Cardiac muscle cell (in vitro differentiated cells and primary cell): ENCODE results near the gene PBX2. TPM values are rescaled to one million over a fixed set of nuclear protein-coding genes. Genes with fewer than 3 reads are reported as not detected.

Experiments used
- DNase-seq, 2 donors: peaks; one replicate each; pipeline versions ENCODE4 v3.0.0 to v3.0.0-alpha.2; 2010 to 2017; ENCODE audit warnings: low read depth in 1 of 2, low spot score in 1 of 2
- H3K27ac ChIP-seq: fragments of 200-600 bp; sonication (generic); 2 replicates; pipeline ENCODE4 v1.5.1; 2016
- H3K27me3 ChIP-seq: fragments of 200-600 bp; sonication (generic); 2 replicates; pipeline ENCODE4 v1.6.0; 2016; ENCODE audit warnings: control low read depth
- H3K36me3 ChIP-seq: fragments of 200-600 bp; sonication (generic); 2 replicates; pipeline ENCODE4 v1.5.1; 2016; ENCODE audit warnings: control low read depth
- H3K4me1 ChIP-seq: fragments of 200-600 bp; sonication (generic); 2 replicates; pipeline ENCODE4 v1.8.1; 2017; ENCODE audit warnings: low read depth, mild to moderate bottlenecking, mixed run types
- H3K4me3 ChIP-seq: fragments of 200-600 bp; sonication (generic); 2 replicates; pipeline ENCODE4 v1.5.1; 2016; ENCODE audit warnings: mild to moderate bottlenecking
- H3K9me3 ChIP-seq: fragments of 200-600 bp; sonication (generic); 2 replicates; pipeline ENCODE4 v1.5.1; 2017; ENCODE audit warnings: low read depth, mild to moderate bottlenecking, control low read depth
- polyA plus RNA-seq: library from polyadenylated mRNA; unstranded; fragments of >200 nt; fragmentation: Nextera tagmentation; extraction: Ambion mirVana; gene quantifications from 2 replicates; pipeline ENCODE4 v1.2.1, GENCODE V29; 2016
- total RNA-seq: library from RNA; depleted of rRNA; stranded (reverse); fragments of >200 nt; gene quantifications from 2 replicates; pipeline ENCODE4 v1.2.3, GENCODE V29; 2016
- TF ChIP-seq, protein P1 (sequence below): IDR thresholded peaks from 2 replicates; pipeline ENCODE4 v1.5.1; 2012; ENCODE audit warnings: low read depth, mild to moderate bottlenecking, low read length

Gene PBX2
- total and polyA plus RNA-seq, 2 experiments from 2014 or later, result 17.3 to 124 TPM

DNA sequence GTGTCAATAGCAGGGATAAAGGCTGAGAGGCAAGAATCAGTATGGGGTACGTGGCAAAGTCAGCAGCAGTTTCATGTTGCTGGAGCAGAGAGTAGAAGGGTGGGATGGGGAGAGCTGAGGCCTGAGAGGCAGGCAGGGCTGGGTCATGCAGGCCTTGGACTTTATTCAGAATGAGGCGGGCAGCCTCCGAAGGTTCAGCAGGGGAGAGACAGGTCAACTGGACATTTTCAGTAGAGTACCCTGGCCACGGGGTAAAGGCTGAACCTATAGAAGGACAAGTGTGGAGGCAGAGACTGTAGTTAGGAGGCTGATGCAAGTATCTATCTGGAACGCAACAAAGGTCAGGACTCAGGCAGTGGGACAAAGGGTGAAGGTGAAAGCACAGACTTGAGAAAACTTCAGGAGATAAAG lies 20.2 kb upstream of the PBX2 start:
- Histone ChIP-seq H3K4me3 (no peak overlapping the region), H3K27me3 (no peaks in the 10 kb centered on the region), H3K9me3 (no peaks in the 10 kb centered on the region), H3K36me3 (no peaks in the 10 kb centered on the region), H3K4me1 (no peaks in the 10 kb centered on the region), H3K27ac (no peak overlapping the region)
- DNase-seq, result no peak
- TF ChIP-seq, protein P1, sequence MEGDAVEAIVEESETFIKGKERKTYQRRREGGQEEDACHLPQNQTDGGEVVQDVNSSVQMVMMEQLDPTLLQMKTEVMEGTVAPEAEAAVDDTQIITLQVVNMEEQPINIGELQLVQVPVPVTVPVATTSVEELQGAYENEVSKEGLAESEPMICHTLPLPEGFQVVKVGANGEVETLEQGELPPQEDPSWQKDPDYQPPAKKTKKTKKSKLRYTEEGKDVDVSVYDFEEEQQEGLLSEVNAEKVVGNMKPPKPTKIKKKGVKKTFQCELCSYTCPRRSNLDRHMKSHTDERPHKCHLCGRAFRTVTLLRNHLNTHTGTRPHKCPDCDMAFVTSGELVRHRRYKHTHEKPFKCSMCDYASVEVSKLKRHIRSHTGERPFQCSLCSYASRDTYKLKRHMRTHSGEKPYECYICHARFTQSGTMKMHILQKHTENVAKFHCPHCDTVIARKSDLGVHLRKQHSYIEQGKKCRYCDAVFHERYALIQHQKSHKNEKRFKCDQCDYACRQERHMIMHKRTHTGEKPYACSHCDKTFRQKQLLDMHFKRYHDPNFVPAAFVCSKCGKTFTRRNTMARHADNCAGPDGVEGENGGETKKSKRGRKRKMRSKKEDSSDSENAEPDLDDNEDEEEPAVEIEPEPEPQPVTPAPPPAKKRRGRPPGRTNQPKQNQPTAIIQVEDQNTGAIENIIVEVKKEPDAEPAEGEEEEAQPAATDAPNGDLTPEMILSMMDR, result no peak

GRCh38 chr6:32208996-32209395 lies 19.0 kb upstream of the PBX2 start:
- Histone ChIP-seq H3K4me1 (no peaks in the 10 kb centered on the region), H3K36me3 (no peaks in the 10 kb centered on the region), H3K27me3 (no peaks in the 10 kb centered on the region), H3K27ac (no peak overlapping the region), H3K9me3 (no peaks in the 10 kb centered on the region), H3K4me3 (no peak overlapping the region)
- DNase-seq, result no peak
- TF ChIP-seq, protein P1, result no peak

GRCh38 chr6:32204268-32204715 lies 14.3 kb upstream of the PBX2 start:
- TF ChIP-seq, protein P1, result no peak
- no peaks in the 10 kb centered on the region for H3K36me3 ChIP-seq

GRCh38 chr6:32203426-32204267 lies 13.6 kb upstream of the PBX2 start:
- no peaks in the 10 kb centered on the region for H3K36me3 ChIP-seq
- DNase-seq, result no peak
- no peak overlapping the region for H3K27ac ChIP-seq
- H3K4me1 ChIP-seq, result no peaks in the 10 kb centered on the region
- H3K4me3 ChIP-seq, result no peak overlapping the region
- TF ChIP-seq, protein P1, result no peak
- H3K9me3 ChIP-seq, result no peaks in the 10 kb centered on the region
- H3K27me3 ChIP-seq, result no peaks in the 10 kb centered on the region

More at GRCh38 chr6:32204268-32204715, 14.3 kb upstream of the PBX2 start:
- Histone ChIP-seq H3K4me1 (no peaks in the 10 kb centered on the region), H3K27me3 (no peaks in the 10 kb centered on the region), H3K27ac (no peak overlapping the region), H3K4me3 (no peak overlapping the region), H3K9me3 (no peaks in the 10 kb centered on the region)
- no peak for DNase-seq

DNA sequence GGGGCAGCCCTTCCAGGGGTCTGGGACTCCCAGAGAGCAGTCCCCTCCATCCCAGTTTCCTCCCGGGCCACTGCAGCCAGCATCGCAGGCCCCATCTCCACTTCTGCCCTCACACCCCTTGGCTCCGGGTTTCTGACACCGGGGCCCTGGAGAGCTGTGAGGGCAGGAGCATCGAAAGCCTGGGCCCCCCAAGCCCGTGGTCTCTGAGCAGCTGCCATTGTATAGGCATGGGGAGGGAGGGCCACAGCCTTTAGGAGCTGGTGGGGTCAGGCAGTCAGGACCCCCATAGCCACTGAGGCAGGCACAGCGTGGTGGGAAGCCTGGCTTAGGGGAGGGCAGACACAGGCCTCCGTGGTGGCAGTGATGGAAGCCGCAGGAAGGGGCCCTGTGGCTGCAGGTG lies 12.2 kb upstream of the PBX2 start:
- Histone ChIP-seq H3K27ac (no peak overlapping the region), H3K27me3 (no peaks in the 10 kb centered on the region), H3K36me3 (no peaks in the 10 kb centered on the region), H3K4me1 (no peaks in the 10 kb centered on the region), H3K9me3 (no peaks in the 10 kb centered on the region), H3K4me3 (no peak overlapping the region)
- no peak for DNase-seq
- TF ChIP-seq, protein P1, result no peak
